HG03045 (cell line): ENCODE results near the gene SERPINB12.

Experiments used
- ATAC-seq: cut with Tn5 transposase; IDR thresholded peaks from one replicate; pipeline ENCODE4 v1.9.1; 2021; ENCODE audit warnings: mild to moderate bottlenecking, moderate library complexity; ENCODE audit not compliant: unreplicated experiment

The SERPINB12 gene

DNA sequence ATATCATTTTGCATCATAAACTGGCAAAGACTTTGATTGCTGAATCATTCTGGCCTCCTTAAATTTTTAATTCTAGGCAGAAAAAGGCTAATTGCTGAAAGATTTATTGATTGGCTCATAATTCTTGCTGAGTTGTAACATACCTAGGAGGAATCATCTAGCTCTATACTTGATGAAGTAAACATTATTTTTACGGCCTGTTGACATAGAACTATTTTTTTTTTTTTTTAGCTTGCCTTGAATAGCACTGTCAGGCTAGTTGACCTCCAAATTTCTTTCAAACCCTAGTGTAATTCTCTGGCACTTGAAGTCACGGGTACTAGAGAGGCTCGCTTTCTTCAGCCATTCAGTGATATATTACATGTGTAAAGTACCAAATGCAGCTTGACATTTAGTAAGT lies 2.8 kb downstream of the SERPINB12 start:
- ATAC-seq = no peak

- ATAC-seq = no peak
Measured at GRCh38 chr18:63550068-63550467, 7.9 kb downstream of the SERPINB12 start.

GRCh38 chr18:63551769-63552168 lies 9.6 kb downstream of the SERPINB12 start:
- ATAC-seq = no peak

- ATAC-seq = no peak
Measured at GRCh38 chr18:63552581-63552980, 10.4 kb downstream of the SERPINB12 start.

- no peak for ATAC-seq
Measured at GRCh38 chr18:63553081-63553480, 10.9 kb downstream of the SERPINB12 start.

DNA sequence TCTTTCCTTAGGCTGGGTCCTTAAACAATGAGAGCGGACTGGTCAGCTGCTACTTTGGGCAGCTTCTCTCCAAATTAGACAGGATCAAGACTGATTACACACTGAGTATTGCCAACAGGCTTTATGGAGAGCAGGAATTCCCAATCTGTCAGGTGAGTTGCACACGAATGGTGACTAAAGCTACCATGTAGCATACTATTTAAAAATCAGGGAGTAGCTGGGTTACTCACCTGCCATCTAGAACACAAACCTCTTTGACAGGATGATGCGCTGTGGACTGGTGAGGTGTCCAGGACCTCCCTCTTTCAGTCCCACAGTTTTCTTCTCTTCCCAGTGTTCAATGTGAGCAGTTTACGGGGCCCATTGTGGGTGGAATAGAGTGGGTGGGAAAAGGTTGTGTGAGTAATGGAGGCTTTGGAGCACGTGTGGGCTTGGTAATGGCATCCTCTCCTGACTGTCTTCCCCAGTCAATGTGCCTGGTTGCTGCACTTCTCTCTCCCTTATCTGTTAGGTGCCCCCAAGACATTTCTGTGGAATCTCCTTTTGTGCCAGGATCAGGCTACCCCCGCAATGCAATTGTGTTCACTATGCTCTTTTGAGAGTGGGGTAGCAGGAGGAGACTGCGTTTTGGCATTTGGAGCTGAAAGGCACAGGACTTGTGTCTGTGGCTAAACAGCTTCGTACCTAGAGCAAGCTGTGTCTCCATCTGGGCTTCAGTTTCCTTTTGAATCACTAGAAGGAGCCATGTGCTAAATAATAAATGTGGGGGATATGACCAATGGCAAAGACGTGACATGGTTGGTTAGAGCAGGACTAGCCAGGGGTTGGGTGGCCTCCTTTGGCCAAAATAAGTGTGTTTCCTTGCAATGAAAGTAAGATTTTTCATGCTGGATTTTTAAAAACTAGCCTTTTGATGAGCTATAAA lies 17.7 kb downstream of the SERPINB12 start:
- ATAC-seq = no peak

DNA sequence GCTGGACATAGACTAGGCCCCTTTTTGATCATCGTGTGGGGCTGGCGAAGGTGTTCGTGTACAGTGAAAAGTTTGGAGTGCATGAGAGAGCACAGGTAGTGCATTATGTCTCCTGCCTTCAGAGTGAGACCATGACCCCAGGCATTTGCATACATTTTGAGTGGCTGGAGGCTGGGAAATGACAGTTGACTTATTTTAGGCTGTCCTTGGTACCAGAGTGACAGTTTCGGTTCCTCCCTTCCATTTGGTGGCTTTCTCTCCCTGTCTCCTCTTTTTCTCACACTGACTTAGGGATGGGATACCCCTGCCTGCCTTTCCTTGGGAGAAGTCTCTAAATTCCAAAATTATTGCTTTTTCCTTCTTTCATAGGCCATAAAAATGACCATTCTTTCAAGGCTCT lies 20.1 kb downstream of the SERPINB12 start:
- ATAC-seq = peak; percentile 81

GRCh38 chr18:63564021-63564420 lies 21.9 kb downstream of the SERPINB12 start:
- no peak for ATAC-seq

DNA sequence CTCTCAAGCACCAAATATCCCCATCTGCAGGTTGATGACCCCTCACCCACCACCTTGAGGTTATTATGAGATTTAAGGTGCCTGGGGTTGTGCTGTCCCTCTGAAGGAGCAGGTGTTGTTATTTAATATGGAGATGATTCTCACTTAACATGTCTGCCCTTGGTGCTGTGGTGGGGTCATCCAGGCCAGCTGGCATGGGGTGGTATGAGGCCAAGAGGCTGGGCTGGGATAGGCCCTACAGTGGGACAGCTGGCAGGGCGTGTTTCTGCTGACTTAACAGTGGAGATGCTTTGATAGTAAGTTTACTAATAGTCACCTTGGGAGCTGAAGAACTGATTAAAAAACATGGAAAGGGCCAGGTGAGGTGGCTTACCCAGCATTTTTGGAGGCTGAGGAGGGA lies 22.4 kb downstream of the SERPINB12 start:
- ATAC-seq = no peak

DNA sequence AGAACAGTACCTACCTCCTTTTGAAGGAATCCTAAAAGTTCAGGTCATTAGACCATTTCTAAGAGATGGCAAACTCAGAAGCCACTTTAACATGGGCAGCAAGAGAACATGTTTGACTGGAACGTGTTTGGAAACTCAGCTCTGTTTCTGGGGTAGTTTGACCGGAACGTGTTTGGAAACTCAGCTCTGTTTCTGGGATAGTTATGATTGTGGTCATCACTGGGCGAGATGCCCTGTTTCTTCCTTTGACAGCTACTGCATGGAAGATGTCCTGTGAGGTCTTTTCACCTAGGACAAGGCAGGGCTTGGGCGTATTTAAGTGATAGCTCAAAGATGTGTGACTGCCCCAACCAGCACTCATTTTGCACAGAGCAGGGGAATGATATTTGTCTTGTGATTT lies 25.1 kb downstream of the SERPINB12 start:
- ATAC-seq = no peak

GRCh38 chr18:63567825-63568224 lies 25.7 kb downstream of the SERPINB12 start:
- ATAC-seq = no peak

DNA sequence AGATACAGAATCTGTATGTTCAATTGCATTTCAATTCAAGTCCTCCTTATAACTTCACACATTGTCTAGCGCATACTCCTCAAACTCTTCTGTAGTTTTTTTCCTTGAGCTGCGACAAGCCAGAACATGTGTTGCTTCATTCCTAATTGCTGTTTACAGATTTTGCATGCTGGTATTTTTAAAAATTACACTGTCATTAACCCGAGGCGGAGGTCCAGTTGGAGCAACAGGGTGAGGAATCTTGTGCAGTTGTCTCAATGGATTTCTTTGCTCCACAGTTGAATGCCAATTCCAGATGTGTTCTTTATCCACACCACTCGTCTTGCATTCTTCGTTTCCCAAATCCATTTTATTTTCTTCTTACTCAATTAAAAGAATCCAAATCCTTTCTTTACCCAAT lies 28.6 kb downstream of the SERPINB12 start:
- ATAC-seq = no peak

- ATAC-seq = no peak
Measured at GRCh38 chr18:63575681-63576080, 33.5 kb downstream of the SERPINB12 start.

DNA sequence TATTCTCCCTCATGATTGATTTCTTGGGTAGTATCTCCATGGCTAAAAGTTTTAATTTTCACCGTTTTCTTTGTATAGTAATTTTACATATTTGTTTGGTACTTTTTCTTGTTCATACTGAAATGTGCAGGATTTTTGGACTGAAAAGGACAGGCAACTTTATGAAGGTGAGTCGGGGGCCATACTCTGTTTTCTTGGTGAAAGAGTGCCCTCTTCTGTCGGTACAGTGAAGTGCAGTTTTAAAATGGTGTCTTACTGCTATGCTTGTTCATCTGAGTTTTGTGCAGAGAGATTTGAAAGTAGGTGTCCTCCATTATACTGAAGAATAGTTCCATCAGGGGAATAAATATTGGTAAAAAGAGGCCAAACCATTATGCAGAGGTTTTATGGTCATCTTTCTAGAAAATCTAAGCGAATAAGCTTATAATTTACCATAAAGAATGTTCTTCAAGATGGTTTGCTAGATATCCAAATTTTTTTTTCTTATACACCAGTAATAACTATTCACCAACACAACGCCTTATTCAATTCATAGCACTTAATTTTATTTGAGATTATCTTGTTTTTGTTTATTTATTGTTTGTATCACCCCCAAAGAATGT lies 36.3 kb downstream of the SERPINB12 start:
- ATAC-seq = no peak

GRCh38 chr18:63579616-63580015 lies 37.4 kb downstream of the SERPINB12 start:
- no peak for ATAC-seq

- ATAC-seq = no peak
Measured at GRCh38 chr18:63585988-63586387, 43.8 kb downstream of the SERPINB12 start.

GRCh38 chr18:63586431-63586830 lies 44.3 kb downstream of the SERPINB12 start:
- ATAC-seq = no peak

DNA sequence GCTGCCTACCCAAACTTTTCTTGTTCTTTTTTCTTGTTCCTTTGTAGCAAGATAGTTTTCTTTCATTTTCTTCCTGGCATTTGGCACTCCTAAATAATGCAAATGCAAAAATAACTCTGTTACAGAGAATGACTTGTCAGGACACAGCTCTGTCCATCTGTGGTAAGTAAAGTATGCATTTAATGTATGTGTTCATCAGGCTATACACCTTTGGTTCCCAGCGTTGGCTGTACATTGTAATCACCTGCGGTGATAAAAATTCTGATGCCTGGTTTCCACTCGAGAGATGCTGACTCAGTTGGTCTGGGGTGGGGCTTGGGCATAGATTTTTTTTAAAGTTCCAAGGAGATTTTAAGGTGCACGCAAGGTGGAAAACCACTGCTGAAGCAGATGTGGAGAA lies 44.8 kb downstream of the SERPINB12 start, which contains the start of gene SERPINB13:
SERPINB13 (plus strand) TSS at position 378 of the 400 bp plus-strand sequence. CDS start 1,325 bp downstream, outside the sequence.
- ATAC-seq = no peak

GRCh38 chr18:63588909-63589308 lies 46.7 kb downstream of the SERPINB12 start:
- no peak for ATAC-seq

- no peak for ATAC-seq
Measured at GRCh38 chr18:63590373-63590772, 48.2 kb downstream of the SERPINB12 start.

- no peak for ATAC-seq
Measured at GRCh38 chr18:63590966-63591695, 49.0 kb downstream of the SERPINB12 start.
